SJCRH30 (cell line): ENCODE results near the gene ING3. TPM values are rescaled to one million over a fixed set of nuclear protein-coding genes. Genes with fewer than 3 reads are reported as not detected.

Source experiments
- DNase-seq, 2 experiments: peaks; one replicate each; pipeline ENCODE4 v3.0.0-alpha.2; 2015 to 2020
- H3K27ac ChIP-seq: fragments of 250-450 bp; sonication (Bioruptor Pico); 2 replicates; pipeline ENCODE4 v1.5.1; 2020; ENCODE audit warnings: mild to moderate bottlenecking, moderate library complexity
- H3K27me3 ChIP-seq: fragments of 250-450 bp; sonication (Bioruptor Pico); 2 replicates; pipeline ENCODE4 v1.5.1; 2020; ENCODE audit warnings: mild to moderate bottlenecking, moderate library complexity
- H3K36me3 ChIP-seq: fragments of 250-450 bp; sonication (Bioruptor Pico); 2 replicates; pipeline ENCODE4 v1.5.1; 2020; ENCODE audit warnings: mild to moderate bottlenecking, moderate library complexity
- H3K4me1 ChIP-seq: fragments of 250-450 bp; sonication (Bioruptor Pico); 2 replicates; pipeline ENCODE4 v1.5.1; 2020; ENCODE audit warnings: mild to moderate bottlenecking, moderate library complexity
- H3K4me3 ChIP-seq: fragments of 250-450 bp; sonication (Bioruptor Pico); 2 replicates; pipeline ENCODE4 v1.5.1; 2020; ENCODE audit warnings: mild to moderate bottlenecking, moderate library complexity
- H3K9me3 ChIP-seq: fragments of 250-450 bp; sonication (Bioruptor Pico); replicated peaks from 2 replicates; pipeline ENCODE4 v1.5.1; 2020; ENCODE audit warnings: mild to moderate bottlenecking, moderate library complexity
- total RNA-seq: library from RNA; depleted of rRNA; stranded (reverse); fragments of >200 nt; shearing (Covaris generic); gene quantifications from 2 replicates; pipeline ENCODE4 v1.2.3, GENCODE V29; 2014; rRNA removed

Gene ING3
- 28.4 and 40.1 TPM in 2 replicates for total RNA-seq

- Histone ChIP-seq H3K9me3 (no peaks in the 10 kb centered on the region), H3K27ac (peak within 1 kb of the TSS; percentile 97), H3K27me3 (no peaks in the 10 kb centered on the region), H3K36me3 (peaks cover 27% of the 10 kb centered on the region), H3K4me1 (peaks cover 4% of the 10 kb centered on the region), H3K4me3 (peak within 1 kb of the TSS; percentile 70)
- DNase-seq, result peak; percentile 98 to 99
Observed at GRCh38 chr7:120950539-120951308, at the start of gene ING3. ING3 (plus strand) TSS chr7:120950777; CDS start chr7:120950897, 120 bp downstream.

GRCh38 chr7:120915314-120916105 lies 35.1 kb upstream of the ING3 start:
- peak in 1 of 2 experiments; percentile 64 for DNase-seq
- H3K4me3 ChIP-seq, result no peak overlapping the region
- peak overlapping the region; percentile 82 for H3K27ac ChIP-seq
- no peaks in the 10 kb centered on the region for H3K27me3 ChIP-seq
- H3K9me3 ChIP-seq, result peaks cover 7% of the 10 kb centered on the region; the same call in 1 of the 2 replicates
- H3K36me3 ChIP-seq, result no peaks in the 10 kb centered on the region
- peaks cover 52% of the 10 kb centered on the region for H3K4me1 ChIP-seq

DNA sequence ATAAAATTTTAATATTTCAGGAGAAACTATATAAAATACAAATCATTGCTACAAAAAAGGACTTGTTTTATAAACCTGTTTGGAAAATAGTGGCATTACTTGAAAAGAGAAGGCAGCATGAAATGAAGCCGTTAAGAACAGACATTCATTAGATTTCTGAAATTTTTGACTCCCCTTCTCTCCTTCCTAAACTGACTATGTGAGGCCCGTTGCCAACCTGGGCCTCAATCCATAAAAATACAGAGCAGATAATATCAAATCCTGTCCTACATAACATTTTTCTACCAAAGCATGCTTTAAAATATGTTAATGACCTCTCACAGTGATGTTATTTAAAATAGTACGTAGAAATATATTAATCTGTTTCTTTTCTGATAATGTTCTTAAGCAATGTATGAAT lies 34.5 kb upstream of the ING3 start:
- Histone ChIP-seq H3K27me3 (no peaks in the 10 kb centered on the region), H3K27ac (peak overlapping the region; percentile 82)

GRCh38 chr7:120916538-120916937 lies 34.0 kb upstream of the ING3 start:
- peaks cover 61% of the 10 kb centered on the region for H3K4me1 ChIP-seq
- H3K4me3 ChIP-seq, result no peak overlapping the region
- H3K36me3 ChIP-seq, result no peaks in the 10 kb centered on the region
- H3K9me3 ChIP-seq, result peaks cover 7% of the 10 kb centered on the region; the same call in 1 of the 2 replicates
- peak overlapping the region; percentile 82 for H3K27ac ChIP-seq
- H3K27me3 ChIP-seq, result no peaks in the 10 kb centered on the region
- DNase-seq, result no peak

More for the DNA sequence above, 34.5 kb upstream of the ING3 start:
- Histone ChIP-seq H3K9me3 (peaks cover 7% of the 10 kb centered on the region; the same call in 1 of the 2 replicates), H3K36me3 (no peaks in the 10 kb centered on the region), H3K4me1 (peaks cover 57% of the 10 kb centered on the region), H3K4me3 (no peak overlapping the region)
- DNase-seq, result peak in 1 of 2 experiments; percentile 54

GRCh38 chr7:120919466-120919865 lies 31.1 kb upstream of the ING3 start:
- no peaks in the 10 kb centered on the region for H3K36me3 ChIP-seq
- H3K4me1 ChIP-seq, result peaks cover 66% of the 10 kb centered on the region
- peak; percentile 62 to 85 for DNase-seq

GRCh38 chr7:120920034-120920433 lies 30.5 kb upstream of the ING3 start:
- Histone ChIP-seq H3K9me3 (peaks cover 3% of the 10 kb centered on the region; the same call in 1 of the 2 replicates), H3K4me3 (no peak overlapping the region), H3K27ac (peak overlapping the region; percentile 88), H3K4me1 (peaks cover 65% of the 10 kb centered on the region), H3K27me3 (no peaks in the 10 kb centered on the region), H3K36me3 (no peaks in the 10 kb centered on the region)
- DNase-seq, result peak in 1 of 2 experiments; percentile 67

More at GRCh38 chr7:120919466-120919865, 31.1 kb upstream of the ING3 start:
- Histone ChIP-seq H3K27ac (peak overlapping the region; percentile 88), H3K9me3 (peaks cover 3% of the 10 kb centered on the region; the same call in 1 of the 2 replicates), H3K4me3 (no peak overlapping the region), H3K27me3 (no peaks in the 10 kb centered on the region)

DNA sequence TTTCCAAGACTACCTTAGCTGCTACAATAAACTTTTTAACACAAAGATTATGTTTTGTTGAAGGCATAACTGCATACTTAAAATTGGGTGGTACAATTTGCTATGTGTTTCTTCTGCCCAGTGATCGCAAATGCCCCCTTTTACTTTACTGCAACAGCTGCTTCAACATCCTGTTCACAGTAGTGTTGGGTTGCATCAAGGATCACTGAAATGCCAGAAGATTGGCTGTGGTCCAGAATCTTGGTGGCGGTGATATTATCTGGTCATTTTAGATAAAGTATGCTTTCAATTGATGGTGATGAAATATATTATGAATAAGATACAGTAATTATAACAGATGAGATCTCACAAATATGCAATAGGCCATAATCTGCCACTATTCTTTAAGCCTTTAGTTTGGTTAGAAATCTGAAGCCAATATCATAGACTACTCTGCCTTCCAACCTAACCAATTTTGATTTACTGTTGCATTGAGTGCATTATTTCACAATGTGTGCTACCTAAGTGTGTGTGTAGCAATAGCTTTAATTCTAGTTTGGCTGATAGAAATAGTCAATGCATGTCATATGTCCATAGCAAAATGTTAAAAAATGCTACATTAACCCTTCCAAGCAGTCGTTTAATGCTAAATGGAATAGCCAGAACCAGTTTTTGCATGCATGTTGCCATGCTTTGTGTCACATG lies 29.8 kb upstream of the ING3 start:
- Histone ChIP-seq H3K36me3 (no peaks in the 10 kb centered on the region), H3K4me1 (peaks cover 59% of the 10 kb centered on the region), H3K9me3 (peaks cover 3% of the 10 kb centered on the region; the same call in 1 of the 2 replicates), H3K27me3 (no peaks in the 10 kb centered on the region), H3K27ac (peak overlapping the region; percentile 88), H3K4me3 (no peak overlapping the region)
- DNase-seq, result peak; percentile 89 to 97

DNA sequence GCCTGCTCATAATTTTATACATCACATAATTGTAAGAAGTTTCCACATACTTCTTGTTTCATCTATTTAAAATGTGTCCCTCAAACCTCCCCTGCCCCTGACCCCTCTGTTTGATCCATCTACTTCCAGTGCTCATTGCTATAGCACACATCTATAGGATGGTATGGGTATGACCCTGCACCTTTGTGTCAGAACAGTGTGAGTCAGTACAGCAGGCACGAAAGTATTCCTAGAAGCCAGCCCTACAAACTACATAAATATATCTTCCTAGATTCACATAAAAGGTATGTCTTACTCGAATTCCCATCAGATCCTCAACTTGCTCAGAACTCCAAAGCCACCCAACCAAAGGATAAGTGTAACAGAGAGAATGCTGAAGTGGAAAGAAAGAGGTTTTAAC lies 25.7 kb upstream of the ING3 start:
- no peak overlapping the region for H3K27ac ChIP-seq
- H3K9me3 ChIP-seq, result peaks cover 3% of the 10 kb centered on the region; the same call in 1 of the 2 replicates
- DNase-seq, result no peak
- peaks cover 45% of the 10 kb centered on the region for H3K4me1 ChIP-seq
- no peak overlapping the region for H3K4me3 ChIP-seq
- H3K27me3 ChIP-seq, result no peaks in the 10 kb centered on the region
- H3K36me3 ChIP-seq, result no peaks in the 10 kb centered on the region

DNA sequence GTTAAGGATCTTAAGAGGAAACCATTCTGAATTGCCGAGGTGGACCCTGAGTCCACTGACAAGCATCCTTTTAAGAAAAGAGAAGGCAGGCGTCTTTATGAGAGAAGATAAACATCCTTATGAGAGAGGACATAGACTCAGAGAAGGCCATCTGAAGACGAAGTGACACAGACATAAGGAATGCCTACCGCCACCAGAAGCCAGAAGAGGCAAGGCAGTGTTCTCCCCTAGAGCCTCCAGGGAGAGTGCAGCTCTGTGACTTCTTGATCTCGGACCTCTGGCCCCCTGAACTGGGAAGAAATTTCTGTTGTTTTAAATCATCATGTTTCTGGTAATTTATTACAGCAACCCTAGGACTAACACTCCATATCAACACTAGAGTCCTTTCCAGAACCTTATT lies 25.2 kb upstream of the ING3 start:
- H3K9me3 ChIP-seq, result peaks cover 3% of the 10 kb centered on the region; the same call in 1 of the 2 replicates
- H3K36me3 ChIP-seq, result no peaks in the 10 kb centered on the region
- H3K4me1 ChIP-seq, result peaks cover 40% of the 10 kb centered on the region
- no peak for DNase-seq
- H3K27me3 ChIP-seq, result no peaks in the 10 kb centered on the region
- no peak overlapping the region for H3K4me3 ChIP-seq
- no peak overlapping the region for H3K27ac ChIP-seq

- peak overlapping the region; percentile 82 for H3K27ac ChIP-seq
- no peaks in the 10 kb centered on the region for H3K27me3 ChIP-seq
- peaks cover under 1% of the 10 kb centered on the region; the same call in 1 of the 2 replicates for H3K9me3 ChIP-seq
- peaks cover 29% of the 10 kb centered on the region for H3K4me1 ChIP-seq
- H3K4me3 ChIP-seq, result no peak overlapping the region
- no peaks in the 10 kb centered on the region for H3K36me3 ChIP-seq
- peak; percentile 44 to 81 for DNase-seq
Observed at GRCh38 chr7:120926943-120927346, 23.6 kb upstream of the ING3 start.

DNA sequence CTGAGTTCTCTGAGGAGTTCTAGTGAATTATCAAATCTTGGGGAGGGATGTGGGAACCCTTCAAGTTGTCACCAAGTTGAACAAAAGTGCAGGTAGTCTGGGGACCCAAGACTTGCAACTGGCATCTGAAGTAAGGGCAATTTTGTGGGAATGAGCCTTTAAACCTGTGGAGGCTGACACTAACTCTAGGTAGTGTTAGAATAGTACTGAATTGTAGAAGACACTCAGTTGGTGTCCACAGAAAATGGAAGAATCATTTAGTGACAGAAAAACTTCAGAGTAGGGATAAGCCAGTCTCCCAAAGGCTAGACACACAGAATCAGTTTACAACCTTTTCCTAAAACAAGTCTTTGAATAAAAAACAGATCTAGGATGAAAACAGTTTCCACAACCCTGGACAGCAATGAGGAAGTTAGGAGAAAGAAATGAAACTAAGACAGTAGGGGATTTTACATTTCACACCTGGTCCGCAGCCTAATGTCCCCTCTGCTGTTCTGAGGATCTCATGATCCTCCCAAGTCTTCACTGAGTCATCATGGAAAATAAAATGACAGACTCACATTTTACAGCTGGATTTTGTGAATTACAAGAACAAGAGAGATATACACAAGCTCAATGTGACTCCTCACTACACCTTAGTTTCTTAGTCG lies 23.0 kb upstream of the ING3 start:
- DNase-seq, result no peak
- Histone ChIP-seq H3K4me1 (peaks cover 29% of the 10 kb centered on the region), H3K4me3 (no peak overlapping the region), H3K27me3 (no peaks in the 10 kb centered on the region), H3K9me3 (no peaks in the 10 kb centered on the region), H3K27ac (peak overlapping the region; percentile 82), H3K36me3 (no peaks in the 10 kb centered on the region)

GRCh38 chr7:120931243-120931642 lies 19.3 kb upstream of the ING3 start:
- no peak overlapping the region for H3K27ac ChIP-seq
- H3K27me3 ChIP-seq, result no peaks in the 10 kb centered on the region
- DNase-seq, result no peak

DNA sequence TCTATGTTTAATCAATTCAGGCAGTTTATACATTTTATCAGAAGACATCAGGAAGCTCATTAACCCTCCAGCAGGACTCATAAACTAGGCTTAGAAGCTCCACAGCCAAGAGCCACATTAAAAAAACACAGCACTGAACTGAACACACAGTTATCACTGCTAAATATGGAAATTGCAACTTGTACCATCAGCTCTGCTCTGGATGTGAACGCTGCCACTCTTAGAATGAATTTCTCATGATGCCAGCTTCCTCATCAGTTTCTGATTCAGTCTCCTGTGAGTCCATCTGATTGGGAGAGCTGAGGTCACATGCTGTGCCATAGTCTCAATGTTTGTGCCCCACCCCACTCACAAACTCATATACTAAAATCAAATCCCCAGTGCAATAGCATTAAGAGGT lies 17.1 kb upstream of the ING3 start:
- Histone ChIP-seq H3K9me3 (no peaks in the 10 kb centered on the region), H3K4me3 (no peak overlapping the region), H3K27me3 (no peaks in the 10 kb centered on the region), H3K27ac (no peak overlapping the region), H3K4me1 (peaks cover 4% of the 10 kb centered on the region; the same call in 1 of the 2 replicates), H3K36me3 (no peaks in the 10 kb centered on the region)
- DNase-seq, result no peak

More at GRCh38 chr7:120931243-120931642, 19.3 kb upstream of the ING3 start:
- Histone ChIP-seq H3K9me3 (no peaks in the 10 kb centered on the region), H3K36me3 (no peaks in the 10 kb centered on the region), H3K4me1 (peaks cover 23% of the 10 kb centered on the region), H3K4me3 (no peak overlapping the region)

- Histone ChIP-seq H3K4me3 (no peak overlapping the region), H3K36me3 (no peaks in the 10 kb centered on the region), H3K27me3 (no peaks in the 10 kb centered on the region), H3K4me1 (no peaks in the 10 kb centered on the region; the same call in 1 of the 2 replicates), H3K27ac (no peak overlapping the region), H3K9me3 (no peaks in the 10 kb centered on the region)
- no peak for DNase-seq
Observed at GRCh38 chr7:120939345-120939744, 11.2 kb upstream of the ING3 start.
